HepG2 (cell line): ENCODE data around the gene PIAS1. TPM values are rescaled to one million over a fixed set of nuclear protein-coding genes. Genes with fewer than 3 reads are reported as not detected.
A peak's percentile ranks its signal among the peaks of the same experiment; 100 is the strongest.

Source experiments
- ATAC-seq: fragments of 200-7000 bp; cut with Tn5 transposase; 3 replicates; pipeline ENCODE4 v1.9.1; 2020; ENCODE audit warnings: mild to moderate bottlenecking, moderate library complexity
- BruUV-seq: library from RNA; stranded (reverse); fragments of 400-500 nt; replicated peaks from 2 replicates; lab custom pipeline; 2021; lab: Mats Ljungman, UMichigan
- CTCF ChIA-PET: fragments of 300-600 bp; formaldehyde crosslinking; extraction: SDS; loops from one replicate; lab custom pipeline; 2021; ENCODE audit warnings: low total read pairs, inconsistent platforms, low intra/inter-chr PET ratio; lab: Yijun Ruan, JAX
- POLR2A ChIA-PET: fragments of 350-600 bp; sonication (Branson Sonifier 250); formaldehyde crosslinking; loops from one replicate; lab custom pipeline; 2020; ENCODE audit warnings: antibody characterized with exemption, inconsistent platforms; lab: Yijun Ruan, JAX
- DNase-seq: peaks from one replicate; pipeline ENCODE4 v3.0.0-alpha.2; 2015; ENCODE audit warnings: low spot score
- FAIRE-seq: peaks from 3 replicates; lab custom pipeline; 2011; peaks lifted over from hg19 to GRCh38; lab: Jason Lieb, UNC
- H2AFZ ChIP-seq: one replicate; pipeline ENCODE4 v1.6.1; 2011; ENCODE audit warnings: low read length, inconsistent platforms
- H3K27ac ChIP-seq: fragments of 300-600 bp; 3 replicates; pipeline ENCODE4 v1.8.0; 2011; ENCODE audit warnings: mixed run types, mild to moderate bottlenecking, mixed read lengths, low read length, inconsistent platforms; ENCODE audit not compliant: insufficient read depth; ENCODE audit errors: extremely low read length
- H3K27me3 ChIP-seq, 2 experiments: fragments of 200-600 bp in 1 of 2; 2 replicates in 1 of 2; 3 replicates in 1 of 2; pipeline versions ENCODE4 v1.6.0 to v1.8.0; 2011; ENCODE audit warnings: low read length in 2 of 2, mild to moderate bottlenecking in 2 of 2, moderate library complexity in 2 of 2, inconsistent platforms in 1 of 2; ENCODE audit not compliant: insufficient read depth in 2 of 2, control insufficient read depth in 1 of 2
- H3K36me3 ChIP-seq, 2 experiments: fragments of 200-600 bp in 1 of 2; replicated peaks in 1 of 2; 2 replicates in 1 of 2; 3 replicates in 1 of 2; pipeline versions ENCODE4 v1.5.1 to v1.8.0; 2011; ENCODE audit warnings: low read length in 2 of 2, inconsistent platforms in 1 of 2; ENCODE audit not compliant: insufficient read depth in 2 of 2, control insufficient read depth in 1 of 2
- H3K4me1 ChIP-seq: 2 replicates; pipeline ENCODE4 v1.5.1; 2012; ENCODE audit warnings: low read length, inconsistent platforms; ENCODE audit not compliant: insufficient read depth
- H3K4me2 ChIP-seq: 2 replicates; pipeline ENCODE4 v1.6.0; 2011; ENCODE audit warnings: low read depth, low read length, inconsistent platforms
- H3K4me3 ChIP-seq, 3 experiments: fragments of 200-600 bp in 1 of 3; sonication (generic), shearing (Covaris generic) in 1 of 3; replicated peaks in 1 of 3; 2 replicates each; pipeline ENCODE4 v1.5.1; 2011 to 2016; ENCODE audit warnings: low read length in 3 of 3, inconsistent platforms in 2 of 3, low read depth in 2 of 3, mild to moderate bottlenecking in 2 of 3, control low read depth in 1 of 3, mixed read lengths in 1 of 3; ENCODE audit not compliant: insufficient read depth in 1 of 3
- H3K79me2 ChIP-seq: one replicate; pipeline ENCODE4 v1.6.1; 2011; ENCODE audit warnings: low read length, inconsistent platforms; ENCODE audit not compliant: insufficient read depth
- H3K9ac ChIP-seq: 2 replicates; pipeline ENCODE4 v1.6.0; 2011; ENCODE audit warnings: mild to moderate bottlenecking, low read depth, low read length, inconsistent platforms; ENCODE audit not compliant: insufficient read depth
- H3K9me3 ChIP-seq: 2 replicates; pipeline ENCODE4 v1.5.1; 2012; ENCODE audit warnings: mild to moderate bottlenecking, low read length
- H4K20me1 ChIP-seq: 2 replicates; pipeline ENCODE4 v1.6.0; 2011; ENCODE audit warnings: inconsistent platforms, mild to moderate bottlenecking, low read length, moderate library complexity; ENCODE audit not compliant: insufficient read depth
- CTCF ChIP-seq: sonication (generic); formaldehyde crosslinking; IDR thresholded peaks from 2 replicates; pipeline ENCODE4 v1.5.0; 2020; ENCODE audit warnings: mild to moderate bottlenecking, missing genetic modification reagents, moderate library complexity
- FOSL2 ChIP-seq: sonication (generic); formaldehyde crosslinking; IDR thresholded peaks from 2 replicates; pipeline ENCODE4 v1.4.0; 2020; ENCODE audit warnings: missing genetic modification reagents
- PITX1 ChIP-seq: sonication (generic); formaldehyde crosslinking; IDR thresholded peaks from 2 replicates; pipeline ENCODE4 v1.5.1; 2020; ENCODE audit warnings: mild to moderate bottlenecking, missing genetic modification reagents
- TGIF2 ChIP-seq: IDR thresholded peaks from 2 replicates; pipeline ENCODE4 v1.6.1; 2016; ENCODE audit warnings: control low read depth, missing compliant biosample characterization
- THAP9 ChIP-seq: sonication (generic); formaldehyde crosslinking; IDR thresholded peaks from 2 replicates; pipeline ENCODE4; 2020; ENCODE audit warnings: missing genetic modification reagents, mild to moderate bottlenecking, borderline replicate concordance
- ZFYVE20 ChIP-seq: sonication (generic); formaldehyde crosslinking; IDR thresholded peaks from 2 replicates; pipeline ENCODE4 v1.8.0; 2023; ENCODE audit warnings: low read depth, mild to moderate bottlenecking, moderate library complexity, missing genetic modification reagents, borderline replicate concordance
- ZNF205 ChIP-seq: IDR thresholded peaks from 2 replicates; pipeline ENCODE4 v1.6.1; 2018; ENCODE audit warnings: missing biosample characterization, missing genetic modification reagents
- ZNF740 ChIP-seq: sonication (generic); formaldehyde crosslinking; IDR thresholded peaks from 2 replicates; pipeline ENCODE4 v1.4.0; 2020; ENCODE audit warnings: missing genetic modification reagents
- WGBS: methylation state at CpG from one replicate; pipeline ENCODE4 v1.1.6; 2017; ENCODE audit warnings: low lambda C conversion rate; 5-methylcytosine and 5-hydroxymethylcytosine counted together
- in situ Hi-C: cut with HindIII; loops from 2 replicates; pipeline ENCODE4 v1.10.0; 2017; ENCODE audit warnings: low pct_unique_long_range_greater_than_20kb; ENCODE audit not compliant: extremely low pct_ligation_motif_present
- intact Hi-C: fragments of 100-400 bp; cut with micrococcal nuclease; formaldehyde crosslinking; loops from one replicate; pipeline ENCODE4 v1.10.0; 2022; ENCODE audit not compliant: unreplicated experiment
- polyA plus RNA-seq, 8 experiments: library from polyadenylated mRNA; depleted of rRNA in 3 of 8; stranded (reverse) in 7 of 8; unstranded in 1 of 8; fragments of >200 nt; fragmentation: Illumina TruSeq in 4 of 8; extraction: Trizol in 4 of 8; gene quantifications; 2 replicates each; pipeline versions ENCODE4 v1.2.1 to v1.2.3, GENCODE V29; 2011 to 2016; ENCODE audit warnings: low read depth in 4 of 8, missing spikeins in 1 of 8, mixed read lengths in 1 of 8; ENCODE audit not compliant: insufficient read depth in 1 of 8
- total RNA-seq, 5 experiments: library from RNA; depleted of rRNA; stranded (reverse); fragments of >200 nt; fragmentation: Illumina TruSeq; extraction: Trizol; gene quantifications; 2 replicates each; pipeline ENCODE4 v1.2.3, GENCODE V29; 2016; ENCODE audit warnings: low read depth in 1 of 5
- TF ChIP-seq, protein P1 (sequence below): IDR thresholded peaks from 2 replicates; pipeline ENCODE4 v1.6.1; 2016; ENCODE audit warnings: low read depth, borderline replicate concordance

Gene PIAS1
- total and polyA plus RNA-seq, 2 of the 13 experiments (the other 11 are each of a cell fraction or from before 2014, with no cell fraction given) = 20.7 to 33.7 TPM

DNA sequence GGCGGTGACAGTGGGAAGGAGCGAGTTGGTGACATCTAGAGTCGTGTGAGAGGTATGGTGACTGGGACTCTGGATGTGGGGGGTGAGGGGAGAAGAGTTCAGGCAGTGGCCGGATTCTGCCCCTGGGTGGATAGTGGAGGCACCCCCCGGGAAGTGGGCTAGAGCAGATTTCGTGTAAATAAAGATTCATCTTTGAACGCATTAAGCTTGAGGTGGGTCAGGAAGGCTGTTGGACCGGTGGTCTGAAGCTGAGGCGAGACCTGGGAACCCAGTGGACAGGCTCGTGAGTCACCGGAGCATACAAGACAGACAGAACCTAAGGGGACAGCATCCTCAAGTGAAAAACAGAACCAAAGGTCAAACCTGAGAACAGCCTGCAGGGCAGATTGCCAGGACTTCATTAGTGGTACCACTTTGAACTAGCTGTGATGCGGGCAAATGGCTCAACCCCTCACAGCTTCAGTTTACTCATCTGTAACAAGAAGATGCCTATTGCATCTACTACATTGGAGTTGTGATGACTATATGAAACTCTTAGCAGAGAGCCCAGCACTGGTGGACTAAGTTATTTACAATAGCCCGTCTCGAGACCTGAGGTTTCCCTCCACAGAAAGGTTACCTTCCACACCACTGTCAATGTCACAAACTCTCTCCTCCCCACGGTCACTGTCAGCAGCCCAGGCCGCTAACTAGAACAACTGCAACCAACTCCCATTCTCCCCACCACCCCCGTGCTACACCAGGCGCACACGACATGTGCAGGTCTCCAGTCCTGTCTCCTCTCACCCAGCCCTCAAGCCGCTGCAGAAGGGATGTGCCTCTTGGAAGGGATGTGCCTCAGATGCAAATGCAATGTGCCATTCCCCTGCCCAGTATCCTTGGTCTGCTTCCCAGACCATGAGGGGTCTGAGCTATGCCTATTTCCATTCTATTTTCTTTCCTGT lies 176.3 kb downstream of the PIAS1 start:
- H2AFZ ChIP-seq = no peak overlapping the region
- POLR2A ChIA-PET = interaction anchor here (1.6 to 3.6 kb wide), 2 partner anchors 47 kb away, joined by 7 to 18 read pairs; partner anchors contain the start of gene FEM1B
- BruUV-seq = TSS peak; percentile 86

More for the DNA sequence above, 176.3 kb downstream of the PIAS1 start:
- TF ChIP-seq ZNF205 (CRISPR knock-in tag) (no peak), PITX1 (CRISPR knock-in tag) (no peak), CTCF (CRISPR knock-in tag) (peak; percentile 38; the same call in 1 of the 2 replicates), THAP9 (CRISPR knock-in tag) (0 out of 2 replicates have a peak, but pooled peaks have one; percentile 5), ZFYVE20 (0 out of 2 replicates have a peak, but pooled peaks have one; percentile 23), ZNF740 (CRISPR knock-in tag) (0 out of 2 replicates have a peak, but pooled peaks have one; percentile 66), FOSL2 (peak; percentile 5; the same call in 1 of the 2 replicates), TGIF2 (CRISPR knock-in tag) (peak; percentile 51; the same call in 1 of the 2 replicates)
- TF ChIP-seq, protein P1, sequence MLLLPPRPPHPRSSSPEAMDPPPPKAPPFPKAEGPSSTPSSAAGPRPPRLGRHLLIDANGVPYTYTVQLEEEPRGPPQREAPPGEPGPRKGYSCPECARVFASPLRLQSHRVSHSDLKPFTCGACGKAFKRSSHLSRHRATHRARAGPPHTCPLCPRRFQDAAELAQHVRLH (CRISPR knock-in tag) = no peak
- in situ Hi-C loops = no loop called here
- no peaks in the 10 kb centered on the region; the same call in 1 of the 2 replicates for H4K20me1 ChIP-seq
- H3K27ac ChIP-seq = no peak overlapping the region
- ATAC-seq (peak; percentile 14), FAIRE-seq (no peak), DNase-seq (no peak)
- peak overlapping the region; percentile 81 for H3K9ac ChIP-seq
- H3K27me3 ChIP-seq = peaks cover 0 to 7% of the 10 kb centered on the region in 2 experiments; a peak in 1 of 5 replicates
- H3K9me3 ChIP-seq = no peaks in the 10 kb centered on the region
- WGBS = 22% methylated on average over 20 of the region's 20 CpGs
- H3K4me3 ChIP-seq = peak overlapping the region; percentile 60 to 82 (median 78)
- no peaks in the 10 kb centered on the region; a peak in 1 of 5 replicates for H3K36me3 ChIP-seq
- H3K79me2 ChIP-seq = peaks cover 26% of the 10 kb centered on the region
- peaks cover 76% of the 10 kb centered on the region for H3K4me1 ChIP-seq
- CTCF ChIA-PET = no interaction called here
- H3K4me2 ChIP-seq = peak overlapping the region; percentile 96
- intact Hi-C loops = loop anchor here (5.0 kb wide), 1 partner anchor 47 kb away; the partner anchor contains the start of gene FEM1B
